Vagina (tissue), 2 donors: ENCODE measurements around the gene JSRP1. TPM values are rescaled to one million over a fixed set of nuclear protein-coding genes. Genes with fewer than 3 reads are reported as not detected.

ENCODE experiments used
- DNase-seq, 2 donors: peaks; one replicate each; pipeline ENCODE4 v3.0.0-alpha.2; 2017; ENCODE audit errors: extremely low spot score in 2 of 2
- H3K27ac ChIP-seq: fragments of 200-600 bp; sonication (generic); one replicate; pipeline ENCODE4 v1.5.1; 2019
- H3K27me3 ChIP-seq: fragments of 200-600 bp; sonication (generic); one replicate; pipeline ENCODE4 v1.5.1; 2019
- H3K36me3 ChIP-seq, 2 donors: fragments of 200-600 bp; sonication (generic); one replicate each; pipeline ENCODE4 v1.5.1; 2017 to 2019
- H3K4me1 ChIP-seq: fragments of 200-600 bp; sonication (generic); one replicate; pipeline ENCODE4 v1.5.1; 2019
- H3K4me3 ChIP-seq, 2 donors: fragments of 200-600 bp; sonication (generic); 1 replicate in 1 of 2; 2 replicates in 1 of 2; pipeline ENCODE4 v1.5.1; 2016 to 2019
- H3K9me3 ChIP-seq: fragments of 200-600 bp; sonication (generic); one replicate; pipeline ENCODE4 v1.5.1; 2019
- POLR2A ChIP-seq, 2 donors: fragments of 450-650 bp; IDR thresholded peaks; one replicate each; pipeline ENCODE4 v1.6.1; 2017; ENCODE audit warnings: antibody characterized with exemption in 2 of 2, mild to moderate bottlenecking in 2 of 2, moderate library complexity in 2 of 2
- POLR2AphosphoS5 ChIP-seq, 2 donors: sonication (generic); formaldehyde crosslinking; IDR thresholded peaks; one replicate each; pipeline ENCODE4 v1.9.0; 2017; ENCODE audit warnings: antibody characterized with exemption in 2 of 2, mild to moderate bottlenecking in 2 of 2, low read depth in 1 of 2; ENCODE audit not compliant: insufficient read depth in 1 of 2
- intact Hi-C: fragments of 100-400 bp; cut with DNase I; formaldehyde crosslinking; loops from one replicate; pipeline ENCODE4 v1.15.1; 2023
- total RNA-seq: library from RNA; depleted of rRNA; stranded (reverse); fragments of >200 nt; gene quantifications from one replicate; pipeline ENCODE4 v1.2.3, GENCODE V29; 2016
- TF ChIP-seq, protein P1 (sequence below), 3 experiments: fragments of 450-650 bp in 2 of 3; fragments of 200-600 bp in 1 of 3; sonication (generic) in 1 of 3; IDR thresholded peaks; one replicate each; pipeline ENCODE4 v1.5.1; 2017 to 2019; ENCODE audit warnings: antibody characterized with exemption in 3 of 3, mild to moderate bottlenecking in 2 of 3, moderate library complexity in 2 of 3

Gene JSRP1
- total RNA-seq, 1 donor from 2014 or later: not detected

GRCh38 chr19:2248136-2249009 lies 7.8 kb downstream of the JSRP1 start:
- intact Hi-C loops: no loop called here
- no peak for TF ChIP-seq POLR2A (IDR thresholded peaks at IDR 0.05)
- no peak for TF ChIP-seq POLR2AphosphoS5 (IDR thresholded peaks at IDR 0.05; ENCODE audit: insufficient read depth in 1 of 2, low read depth in 1 of 2)
- TF ChIP-seq, protein P1, sequence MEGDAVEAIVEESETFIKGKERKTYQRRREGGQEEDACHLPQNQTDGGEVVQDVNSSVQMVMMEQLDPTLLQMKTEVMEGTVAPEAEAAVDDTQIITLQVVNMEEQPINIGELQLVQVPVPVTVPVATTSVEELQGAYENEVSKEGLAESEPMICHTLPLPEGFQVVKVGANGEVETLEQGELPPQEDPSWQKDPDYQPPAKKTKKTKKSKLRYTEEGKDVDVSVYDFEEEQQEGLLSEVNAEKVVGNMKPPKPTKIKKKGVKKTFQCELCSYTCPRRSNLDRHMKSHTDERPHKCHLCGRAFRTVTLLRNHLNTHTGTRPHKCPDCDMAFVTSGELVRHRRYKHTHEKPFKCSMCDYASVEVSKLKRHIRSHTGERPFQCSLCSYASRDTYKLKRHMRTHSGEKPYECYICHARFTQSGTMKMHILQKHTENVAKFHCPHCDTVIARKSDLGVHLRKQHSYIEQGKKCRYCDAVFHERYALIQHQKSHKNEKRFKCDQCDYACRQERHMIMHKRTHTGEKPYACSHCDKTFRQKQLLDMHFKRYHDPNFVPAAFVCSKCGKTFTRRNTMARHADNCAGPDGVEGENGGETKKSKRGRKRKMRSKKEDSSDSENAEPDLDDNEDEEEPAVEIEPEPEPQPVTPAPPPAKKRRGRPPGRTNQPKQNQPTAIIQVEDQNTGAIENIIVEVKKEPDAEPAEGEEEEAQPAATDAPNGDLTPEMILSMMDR (IDR thresholded peaks at IDR 0.05): no peak
- Histone ChIP-seq H3K4me3 (no peak overlapping the region), H3K27ac (no peak overlapping the region), H3K36me3 (peaks cover 7 to 52% of the 10 kb centered on the region in 2 donors), H3K27me3 (peaks cover 8% of the 10 kb centered on the region), H3K9me3 (no peaks in the 10 kb centered on the region), H3K4me1 (peaks cover 37% of the 10 kb centered on the region)
- no peak for DNase-seq

DNA sequence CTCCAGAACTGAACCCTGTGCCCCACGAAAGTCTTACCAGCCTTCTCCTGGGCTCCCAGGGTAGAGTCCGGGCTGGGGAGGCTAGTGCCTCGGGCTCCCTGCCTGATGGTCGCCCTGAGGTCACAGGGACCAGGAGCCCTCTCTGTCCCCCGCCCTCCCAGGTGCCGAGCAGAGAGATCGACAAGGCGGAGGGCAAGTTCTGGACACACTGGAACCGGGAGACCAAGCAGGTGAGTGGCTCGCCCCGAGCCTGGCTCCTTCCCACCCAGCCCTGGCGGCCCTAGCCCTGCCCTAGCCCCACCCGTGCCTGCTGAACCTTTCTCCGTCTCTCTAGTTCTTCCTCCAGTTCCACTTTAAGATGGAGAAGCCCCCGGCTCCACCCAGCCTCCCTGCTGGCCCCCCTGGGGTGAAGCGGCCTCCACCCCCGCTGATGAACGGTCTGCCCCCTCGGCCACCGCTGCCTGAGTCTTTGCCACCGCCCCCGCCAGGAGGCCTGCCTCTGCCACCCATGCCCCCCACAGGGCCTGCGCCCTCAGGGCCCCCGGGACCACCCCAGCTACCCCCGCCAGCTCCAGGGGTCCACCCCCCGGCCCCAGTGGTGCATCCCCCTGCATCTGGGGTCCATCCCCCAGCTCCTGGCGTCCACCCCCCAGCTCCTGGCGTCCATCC lies 8.7 kb downstream of the JSRP1 start:
- H3K4me1 ChIP-seq: peaks cover 36% of the 10 kb centered on the region
- no peaks in the 10 kb centered on the region for H3K9me3 ChIP-seq
- no peak overlapping the region for H3K4me3 ChIP-seq
- peaks cover 7 to 54% of the 10 kb centered on the region in 2 donors for H3K36me3 ChIP-seq
- DNase-seq: no peak
- no peak overlapping the region for H3K27ac ChIP-seq
- intact Hi-C loops: no loop called here
- no peak for TF ChIP-seq POLR2A (IDR thresholded peaks at IDR 0.05)
- TF ChIP-seq, protein P1 (IDR thresholded peaks at IDR 0.05): no peak
- no peak for TF ChIP-seq POLR2AphosphoS5 (IDR thresholded peaks at IDR 0.05; ENCODE audit: insufficient read depth in 1 of 2, low read depth in 1 of 2)
- H3K27me3 ChIP-seq: peaks cover 8% of the 10 kb centered on the region

DNA sequence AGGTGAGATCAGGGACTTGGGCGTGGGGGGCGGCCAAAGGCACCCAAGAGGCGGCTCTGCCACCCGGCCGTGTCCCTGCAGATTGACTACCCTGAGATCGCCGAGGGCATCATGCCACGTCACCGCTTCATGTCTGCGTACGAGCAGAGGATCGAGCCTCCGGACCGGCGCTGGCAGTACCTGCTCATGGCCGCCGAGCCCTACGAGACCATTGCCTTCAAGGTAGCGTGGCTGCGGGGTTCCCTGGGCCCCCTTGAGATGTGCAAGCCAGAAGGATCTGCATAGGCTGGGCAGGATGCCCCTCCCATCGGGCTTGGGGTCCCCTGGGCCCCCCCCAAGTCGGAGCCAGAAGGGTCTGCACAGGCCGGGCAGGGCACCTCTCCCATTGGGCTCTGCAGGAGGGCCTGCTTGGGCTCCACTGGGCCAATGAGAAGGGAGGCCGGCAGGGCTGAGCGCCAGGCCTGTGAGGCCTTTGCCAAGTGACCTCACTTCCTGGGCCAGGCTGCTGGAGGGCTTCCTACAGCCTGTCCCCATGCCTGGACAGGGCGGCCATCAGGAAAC lies 9.3 kb downstream of the JSRP1 start:
- Histone ChIP-seq H3K36me3 (peaks cover 7 to 54% of the 10 kb centered on the region in 2 donors), H3K9me3 (no peaks in the 10 kb centered on the region), H3K4me1 (peaks cover 36% of the 10 kb centered on the region), H3K27me3 (peaks cover 4% of the 10 kb centered on the region), H3K4me3 (no peak overlapping the region), H3K27ac (no peak overlapping the region)
- intact Hi-C loops: no loop called here
- TF ChIP-seq, protein P1 (IDR thresholded peaks at IDR 0.05): no peak
- TF ChIP-seq POLR2A (IDR thresholded peaks at IDR 0.05) (no peak), POLR2AphosphoS5 (IDR thresholded peaks at IDR 0.05; ENCODE audit: insufficient read depth in 1 of 2, low read depth in 1 of 2) (no peak)
- DNase-seq: no peak

GRCh38 chr19:2246014-2246620 lies 10.1 kb downstream of the JSRP1 start:
- Histone ChIP-seq H3K36me3 (peaks cover 7 to 54% of the 10 kb centered on the region in 2 donors), H3K9me3 (no peaks in the 10 kb centered on the region), H3K4me1 (peaks cover 37% of the 10 kb centered on the region), H3K27ac (no peak overlapping the region), H3K4me3 (no peak overlapping the region), H3K27me3 (no peaks in the 10 kb centered on the region)
- DNase-seq: no peak
- TF ChIP-seq, protein P1 (IDR thresholded peaks at IDR 0.05): no peak
- TF ChIP-seq POLR2A (IDR thresholded peaks at IDR 0.05) (no peak), POLR2AphosphoS5 (IDR thresholded peaks at IDR 0.05; ENCODE audit: insufficient read depth in 1 of 2, low read depth in 1 of 2) (no peak)
- intact Hi-C loops: no loop called here
